Liver (tissue), 9 donors: ENCODE results near the gene ZNF512. TPM values are rescaled to one million over a fixed set of nuclear protein-coding genes. Genes with fewer than 3 reads are reported as not detected.

ENCODE experiments used
- DNase-seq: peaks from one replicate; pipeline ENCODE4 v3.0.0-alpha.2; 2017; ENCODE audit warnings: low spot score
- H3K27ac ChIP-seq, 2 donors: one replicate each; pipeline ENCODE4 v1.7.0; 2013; ENCODE audit warnings: inconsistent platforms in 2 of 2, low read length in 2 of 2, control low read depth in 1 of 2, low read depth in 1 of 2, mild to moderate bottlenecking in 1 of 2
- H3K27me3 ChIP-seq, 4 donors: one replicate each; pipeline versions ENCODE4 v1.6.1 to v1.7.0; 2013; ENCODE audit warnings: low read length in 3 of 4, inconsistent platforms in 1 of 4, mild to moderate bottlenecking in 1 of 4, moderate library complexity in 1 of 4; ENCODE audit not compliant: control insufficient read depth in 4 of 4, insufficient read depth in 4 of 4
- H3K36me3 ChIP-seq, 4 donors: one replicate each; pipeline versions ENCODE4 v1.6.1 to v1.7.0; 2013; ENCODE audit warnings: low read length in 3 of 4, mild to moderate bottlenecking in 3 of 4, low read depth in 1 of 4, moderate library complexity in 1 of 4; ENCODE audit not compliant: control insufficient read depth in 4 of 4, insufficient read depth in 3 of 4
- H3K4me1 ChIP-seq, 4 donors: one replicate each; pipeline versions ENCODE4 v1.6.1 to v1.7.0; 2013; ENCODE audit warnings: low read length in 3 of 4, mild to moderate bottlenecking in 3 of 4, moderate library complexity in 1 of 4; ENCODE audit not compliant: control insufficient read depth in 4 of 4, insufficient read depth in 4 of 4
- H3K4me3 ChIP-seq, 3 donors: one replicate each; pipeline versions ENCODE4 v1.6.1 to v1.7.0; 2013; ENCODE audit warnings: low read length in 3 of 3, control low read depth in 1 of 3, low read depth in 1 of 3, mild to moderate bottlenecking in 1 of 3
- H3K9ac ChIP-seq, 2 donors: one replicate each; pipeline ENCODE4 v1.7.0; 2013; ENCODE audit warnings: low read length in 2 of 2, mild to moderate bottlenecking in 2 of 2, moderate library complexity in 2 of 2, control low read depth in 1 of 2, low read depth in 1 of 2
- H3K9me3 ChIP-seq, 4 donors: one replicate each; pipeline versions ENCODE4 v1.6.1 to v1.7.0; 2013; ENCODE audit warnings: low read length in 3 of 4; ENCODE audit not compliant: control insufficient read depth in 4 of 4
- EGR1 ChIP-seq, 2 donors: IDR thresholded peaks; 2 replicates each; pipeline ENCODE4 v1.6.1; 2016 to 2018; ENCODE audit warnings: antibody characterized with exemption in 2 of 2, low read depth in 2 of 2
- FOXA2 ChIP-seq: IDR thresholded peaks from 2 replicates; pipeline ENCODE4 v1.6.1; 2016; ENCODE audit warnings: antibody characterized with exemption
- GABPA ChIP-seq, 2 donors: IDR thresholded peaks in 1 of 2; conservative IDR thresholded peaks in 1 of 2; 2 replicates each; pipeline ENCODE4 v1.6.1; 2016; ENCODE audit warnings: antibody characterized with exemption in 2 of 2, mild to moderate bottlenecking in 1 of 2, moderate library complexity in 1 of 2
- HNF4A ChIP-seq, 2 donors: conservative IDR thresholded peaks; 2 replicates each; pipeline ENCODE4 v1.6.1; 2016; ENCODE audit warnings: antibody characterized with exemption in 2 of 2, mild to moderate bottlenecking in 2 of 2
- HNF4G ChIP-seq: IDR thresholded peaks from 2 replicates; pipeline ENCODE4 v1.6.1; 2016; ENCODE audit warnings: antibody characterized with exemption
- NR2F2 ChIP-seq: IDR thresholded peaks from 2 replicates; pipeline ENCODE4 v1.6.1; 2016; ENCODE audit warnings: antibody characterized with exemption
- RAD21 ChIP-seq, 2 donors: IDR thresholded peaks; 2 replicates each; pipeline ENCODE4 v1.6.1; 2016; ENCODE audit warnings: antibody characterized with exemption in 2 of 2, mild to moderate bottlenecking in 2 of 2
- SP1 ChIP-seq: IDR thresholded peaks from 2 replicates; pipeline ENCODE4 v1.6.1; 2018; ENCODE audit warnings: antibody characterized with exemption, mild to moderate bottlenecking
- TAF1 ChIP-seq: conservative IDR thresholded peaks from 2 replicates; pipeline ENCODE4 v1.6.1; 2016; ENCODE audit warnings: antibody characterized with exemption, mild to moderate bottlenecking
- WGBS: extraction: QIAGEN DNeasy Blood & Tissue Kit; methylation state at CpG from one replicate; pipeline ENCODE4 v1.1.7; 2013; 5-methylcytosine and 5-hydroxymethylcytosine counted together
- polyA plus RNA-seq, 2 donors: library from polyadenylated mRNA; stranded (reverse) in 1 of 2; unstranded in 1 of 2; fragments of 200-250 nt in 1 of 2; fragments of >200 nt in 1 of 2; fragmentation: Nextera tagmentation in 1 of 2; extraction: Ambion mirVana in 1 of 2; gene quantifications; one replicate each; pipeline versions ENCODE4 v1.2.1 to v1.2.3, GENCODE V29; 2013 to 2015
- total RNA-seq, 2 donors: library from RNA; depleted of rRNA; stranded (reverse); fragments of >200 nt; gene quantifications; one replicate each; pipeline ENCODE4 v1.2.3, GENCODE V29; 2014
- TF ChIP-seq, protein P1 (sequence below): IDR thresholded peaks from 2 replicates; pipeline ENCODE4 v1.6.1; 2016; ENCODE audit warnings: antibody characterized with exemption
- TF ChIP-seq, protein P2 (sequence below): fragments of 150-350 bp; IDR thresholded peaks from 2 replicates; pipeline ENCODE4 v1.5.1; 2017; ENCODE audit warnings: improper control_type of control experiment, low read depth, low read length; ENCODE audit not compliant: missing input control
- TF ChIP-seq, protein P3 (sequence below): IDR thresholded peaks from 2 replicates; pipeline ENCODE4 v1.6.1; 2016; ENCODE audit warnings: antibody characterized with exemption, mild to moderate bottlenecking
- donor health status: healthy.
- donor health status: healthy.
- donor health status: healthy.
- donor health status: healthy.
- donor health status: healthy.

The ZNF512 gene
- total and polyA plus RNA-seq, 4 donors: 3.3 to 13.0 (median 7.1) TPM

DNA sequence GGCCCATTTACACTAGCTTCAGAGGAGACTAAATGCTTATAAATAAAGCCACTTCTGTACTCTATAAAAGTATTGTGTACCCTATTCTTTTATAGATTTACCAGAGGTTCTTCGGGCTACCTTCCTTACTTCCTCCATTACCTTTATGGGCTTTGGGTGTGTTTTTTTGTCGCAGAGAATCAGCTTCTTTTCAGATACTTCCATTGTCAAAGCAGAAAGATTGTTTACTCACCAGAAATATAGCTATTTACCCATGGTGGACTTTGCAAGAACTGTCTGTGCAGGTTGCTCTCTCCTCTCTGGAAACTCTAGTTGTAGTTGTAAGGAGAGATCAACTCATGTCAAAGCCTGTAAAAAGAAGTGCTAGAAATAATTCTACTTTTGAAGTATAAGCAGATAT lies 31.1 kb downstream of the ZNF512 start:
- WGBS: 72% methylated on average over 2 of the region's 2 CpGs
- no peaks in the 10 kb centered on the region for H3K27me3 ChIP-seq

DNA sequence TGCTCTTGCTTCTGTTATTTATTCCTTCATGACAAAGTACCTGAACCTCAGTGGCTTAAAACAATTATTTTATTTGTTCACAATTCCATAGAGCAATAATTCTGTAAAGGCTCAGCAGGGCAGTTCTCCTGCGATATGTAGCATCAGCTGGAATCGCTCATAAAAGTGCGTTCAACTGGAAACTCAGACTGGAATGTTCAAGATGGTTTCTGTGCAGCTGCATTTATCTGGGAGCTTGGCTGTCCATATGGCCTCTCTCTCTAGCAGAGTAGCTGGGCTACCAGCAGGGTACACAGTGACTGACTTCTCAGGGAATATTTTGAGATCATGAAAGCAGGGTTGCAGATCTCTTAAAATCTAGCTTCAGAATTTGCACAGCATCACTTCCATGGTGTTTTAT lies 32.5 kb downstream of the ZNF512 start:
- TF ChIP-seq RAD21 (IDR thresholded peaks at IDR 0.05) (no peak), GABPA (IDR thresholded peaks at IDR 0.05 in 1 of 2, conservative IDR thresholded peaks at IDR 0.05 in 1 of 2) (no peak), SP1 (no peak), FOXA2 (no peak)
- TF ChIP-seq, protein P1, sequence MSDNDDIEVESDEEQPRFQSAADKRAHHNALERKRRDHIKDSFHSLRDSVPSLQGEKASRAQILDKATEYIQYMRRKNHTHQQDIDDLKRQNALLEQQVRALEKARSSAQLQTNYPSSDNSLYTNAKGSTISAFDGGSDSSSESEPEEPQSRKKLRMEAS: no peak
- TF ChIP-seq, protein P2, sequence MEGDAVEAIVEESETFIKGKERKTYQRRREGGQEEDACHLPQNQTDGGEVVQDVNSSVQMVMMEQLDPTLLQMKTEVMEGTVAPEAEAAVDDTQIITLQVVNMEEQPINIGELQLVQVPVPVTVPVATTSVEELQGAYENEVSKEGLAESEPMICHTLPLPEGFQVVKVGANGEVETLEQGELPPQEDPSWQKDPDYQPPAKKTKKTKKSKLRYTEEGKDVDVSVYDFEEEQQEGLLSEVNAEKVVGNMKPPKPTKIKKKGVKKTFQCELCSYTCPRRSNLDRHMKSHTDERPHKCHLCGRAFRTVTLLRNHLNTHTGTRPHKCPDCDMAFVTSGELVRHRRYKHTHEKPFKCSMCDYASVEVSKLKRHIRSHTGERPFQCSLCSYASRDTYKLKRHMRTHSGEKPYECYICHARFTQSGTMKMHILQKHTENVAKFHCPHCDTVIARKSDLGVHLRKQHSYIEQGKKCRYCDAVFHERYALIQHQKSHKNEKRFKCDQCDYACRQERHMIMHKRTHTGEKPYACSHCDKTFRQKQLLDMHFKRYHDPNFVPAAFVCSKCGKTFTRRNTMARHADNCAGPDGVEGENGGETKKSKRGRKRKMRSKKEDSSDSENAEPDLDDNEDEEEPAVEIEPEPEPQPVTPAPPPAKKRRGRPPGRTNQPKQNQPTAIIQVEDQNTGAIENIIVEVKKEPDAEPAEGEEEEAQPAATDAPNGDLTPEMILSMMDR: no peak
- 98% methylated on average over 3 of the region's 3 CpGs for WGBS
- no peak for DNase-seq
- Histone ChIP-seq H3K36me3 (peaks cover 6 to 43% (median 35%) of the 10 kb centered on the region in 4 donors), H3K9ac (no peak overlapping the region), H3K9me3 (no peaks in the 10 kb centered on the region), H3K4me1 (no peaks in the 10 kb centered on the region), H3K4me3 (no peak overlapping the region), H3K27ac (no peak overlapping the region), H3K27me3 (no peaks in the 10 kb centered on the region)

More for the DNA sequence above, 31.1 kb downstream of the ZNF512 start:
- Histone ChIP-seq H3K9me3 (no peaks in the 10 kb centered on the region), H3K27ac (no peak overlapping the region), H3K9ac (no peak overlapping the region), H3K4me1 (no peaks in the 10 kb centered on the region), H3K4me3 (no peak overlapping the region), H3K36me3 (peaks cover 6 to 39% (median 31%) of the 10 kb centered on the region in 4 donors)
- TF ChIP-seq, protein P3, sequence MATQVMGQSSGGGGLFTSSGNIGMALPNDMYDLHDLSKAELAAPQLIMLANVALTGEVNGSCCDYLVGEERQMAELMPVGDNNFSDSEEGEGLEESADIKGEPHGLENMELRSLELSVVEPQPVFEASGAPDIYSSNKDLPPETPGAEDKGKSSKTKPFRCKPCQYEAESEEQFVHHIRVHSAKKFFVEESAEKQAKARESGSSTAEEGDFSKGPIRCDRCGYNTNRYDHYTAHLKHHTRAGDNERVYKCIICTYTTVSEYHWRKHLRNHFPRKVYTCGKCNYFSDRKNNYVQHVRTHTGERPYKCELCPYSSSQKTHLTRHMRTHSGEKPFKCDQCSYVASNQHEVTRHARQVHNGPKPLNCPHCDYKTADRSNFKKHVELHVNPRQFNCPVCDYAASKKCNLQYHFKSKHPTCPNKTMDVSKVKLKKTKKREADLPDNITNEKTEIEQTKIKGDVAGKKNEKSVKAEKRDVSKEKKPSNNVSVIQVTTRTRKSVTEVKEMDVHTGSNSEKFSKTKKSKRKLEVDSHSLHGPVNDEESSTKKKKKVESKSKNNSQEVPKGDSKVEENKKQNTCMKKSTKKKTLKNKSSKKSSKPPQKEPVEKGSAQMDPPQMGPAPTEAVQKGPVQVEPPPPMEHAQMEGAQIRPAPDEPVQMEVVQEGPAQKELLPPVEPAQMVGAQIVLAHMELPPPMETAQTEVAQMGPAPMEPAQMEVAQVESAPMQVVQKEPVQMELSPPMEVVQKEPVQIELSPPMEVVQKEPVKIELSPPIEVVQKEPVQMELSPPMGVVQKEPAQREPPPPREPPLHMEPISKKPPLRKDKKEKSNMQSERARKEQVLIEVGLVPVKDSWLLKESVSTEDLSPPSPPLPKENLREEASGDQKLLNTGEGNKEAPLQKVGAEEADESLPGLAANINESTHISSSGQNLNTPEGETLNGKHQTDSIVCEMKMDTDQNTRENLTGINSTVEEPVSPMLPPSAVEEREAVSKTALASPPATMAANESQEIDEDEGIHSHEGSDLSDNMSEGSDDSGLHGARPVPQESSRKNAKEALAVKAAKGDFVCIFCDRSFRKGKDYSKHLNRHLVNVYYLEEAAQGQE: no peak
- no peak for TF ChIP-seq NR2F2
- TF ChIP-seq GABPA (IDR thresholded peaks at IDR 0.05 in 1 of 2, conservative IDR thresholded peaks at IDR 0.05 in 1 of 2): no peak
- TF ChIP-seq, protein P1: no peak
- no peak for TF ChIP-seq EGR1 (IDR thresholded peaks at IDR 0.05; ENCODE audit: low read depth in 2 of 2)
- no peak for TF ChIP-seq HNF4G
- TF ChIP-seq HNF4A (conservative IDR thresholded peaks at IDR 0.05): no peak
- DNase-seq: no peak

DNA sequence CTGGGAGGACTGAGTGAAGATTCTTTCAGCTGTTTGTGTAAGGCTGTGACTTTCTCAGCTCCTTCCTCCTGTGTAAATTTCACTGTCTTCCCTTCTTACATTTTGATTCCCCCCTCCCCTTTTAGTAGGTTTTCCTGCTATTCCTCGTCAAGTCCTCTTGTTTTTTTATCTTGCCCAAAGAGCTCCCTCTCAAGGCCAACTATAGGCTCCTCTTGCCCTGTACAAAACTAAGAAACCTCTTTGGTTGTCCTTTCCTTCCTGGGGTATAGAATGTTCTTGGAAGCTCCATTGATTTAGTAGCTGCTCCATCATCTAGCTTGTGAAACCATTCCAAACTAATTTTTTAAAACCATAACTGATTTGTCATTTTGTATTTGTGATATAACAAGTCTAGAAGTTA lies 38.7 kb downstream of the ZNF512 start:
- no peaks in the 10 kb centered on the region for H3K27me3 ChIP-seq
- H3K36me3 ChIP-seq: peaks cover 8 to 46% (median 34%) of the 10 kb centered on the region in 4 donors
- H3K9me3 ChIP-seq: no peaks in the 10 kb centered on the region
- H3K9ac ChIP-seq: no peak overlapping the region
- TF ChIP-seq EGR1 (IDR thresholded peaks at IDR 0.05; ENCODE audit: low read depth in 2 of 2) (no peak), TAF1 (no peak)
- 69% methylated on average over 1 of the region's 1 CpG for WGBS
- no peak overlapping the region for H3K27ac ChIP-seq
- no peak for DNase-seq
- H3K4me1 ChIP-seq: no peaks in the 10 kb centered on the region
- H3K4me3 ChIP-seq: no peak overlapping the region
